Stomach (tissue), 9 donors: ENCODE results near the gene GATM. TPM values are rescaled to one million over a fixed set of nuclear protein-coding genes. Genes with fewer than 3 reads are reported as not detected.
A peak's percentile ranks its signal among the peaks of the same experiment; 100 is the strongest.

Source experiments
- DNase-seq, 2 donors: peaks; one replicate each; pipeline versions ENCODE4 v3.0.0 to v3.0.0-alpha.2; 2013 to 2019
- H3K27ac ChIP-seq, 5 donors: fragments of 200-600 bp in 4 of 5; sonication (generic) in 4 of 5; one replicate each; pipeline ENCODE4 v1.5.1; 2013 to 2019; ENCODE audit warnings: mild to moderate bottlenecking in 1 of 5, moderate library complexity in 1 of 5
- H3K27me3 ChIP-seq, 3 donors: fragments of 200-600 bp; sonication (generic); one replicate each; pipeline ENCODE4 v1.5.1; 2017 to 2019; ENCODE audit warnings: mixed run types in 1 of 3
- H3K36me3 ChIP-seq, 4 donors: fragments of 200-600 bp; sonication (generic); 1 replicate in 3 of 4; 2 replicates in 1 of 4; pipeline ENCODE4 v1.5.1; 2016 to 2019
- H3K4me1 ChIP-seq, 4 donors: fragments of 200-600 bp; sonication (generic); one replicate each; pipeline ENCODE4 v1.5.1; 2016 to 2019
- H3K4me3 ChIP-seq, 4 donors: fragments of 200-600 bp; sonication (generic) in 3 of 4; one replicate each; pipeline ENCODE4 v1.5.1; 2016 to 2019; ENCODE audit warnings: mild to moderate bottlenecking in 1 of 4
- H3K9me3 ChIP-seq, 4 donors: fragments of 200-600 bp; sonication (generic); one replicate each; pipeline ENCODE4 v1.5.1; 2016 to 2019
- CTCF ChIP-seq, 7 experiments: fragments of 450-650 bp in 4 of 7; fragments of 200-600 bp in 3 of 7; sonication (generic) in 3 of 7; IDR thresholded peaks; one replicate each; pipeline ENCODE4 v1.5.1; 2016 to 2019; ENCODE audit warnings: antibody characterized with exemption in 7 of 7, control low read depth in 2 of 7, mild to moderate bottlenecking in 1 of 7
- EP300 ChIP-seq: sonication (generic); formaldehyde crosslinking; IDR thresholded peaks from one replicate; pipeline ENCODE4 v1.6.1; 2017; ENCODE audit warnings: antibody characterized with exemption
- POLR2A ChIP-seq, 4 donors: fragments of 450-650 bp; IDR thresholded peaks; one replicate each; pipeline ENCODE4 v1.6.1; 2016; ENCODE audit warnings: antibody characterized with exemption in 4 of 4, control low read depth in 2 of 4, mild to moderate bottlenecking in 1 of 4, moderate library complexity in 1 of 4
- POLR2AphosphoS5 ChIP-seq, 3 donors: sonication (generic); formaldehyde crosslinking; IDR thresholded peaks; one replicate each; pipeline ENCODE4 v1.6.1; 2016; ENCODE audit warnings: antibody characterized with exemption in 3 of 3
- WGBS, 5 donors: extraction: QIAGEN DNeasy Blood & Tissue Kit in 3 of 5; methylation state at CpG; one replicate each; pipeline versions ENCODE4 v1.1.5 to v1.1.7; 2013 to 2018; 5-methylcytosine and 5-hydroxymethylcytosine counted together
- intact Hi-C: fragments of 100-400 bp; cut with DNase I; formaldehyde crosslinking; loops from one replicate; pipeline ENCODE4 v1.15.1; 2023; ENCODE audit warnings: low total_unique reads
- polyA plus RNA-seq, 3 donors: library from polyadenylated mRNA; stranded (reverse); fragments of 200-250 nt; gene quantifications; one replicate each; pipeline ENCODE4 v1.2.3, GENCODE V29; 2013
- total RNA-seq, 5 donors: library from RNA; depleted of rRNA; stranded (reverse); fragments of >200 nt; gene quantifications; one replicate each; pipeline versions ENCODE4 v1.1.0 to v1.2.3, GENCODE V29; 2014 to 2016
- donor health status: healthy with polysubstance abuse.
- donor health status: Bipolar disorder and iron deficiency.
- donor health status: healthy.

Gene GATM
- total and polyA plus RNA-seq, 8 donors = 22.6 to 110 (median 53.1) TPM

- Histone ChIP-seq H3K27ac (no peak overlapping the region), H3K4me1 (peaks cover 12 to 41% (median 26%) of the 10 kb centered on the region in 4 donors), H3K4me3 (no peak overlapping the region), H3K27me3 (no peaks in the 10 kb centered on the region), H3K9me3 (no peaks in the 10 kb centered on the region), H3K36me3 (peaks cover 39 to 79% (median 77%) of the 10 kb centered on the region in 4 donors)
- DNase-seq = no peak
- WGBS, 5 donors = 91 to 96% (median 92%) methylated on average over 1 of the region's 1 CpG
- intact Hi-C loops = loop anchor here (10.0 kb wide), 1 partner anchor 203 kb away; no protein-coding TSS in a partner anchor
- TF ChIP-seq CTCF (IDR thresholded peaks at IDR 0.05) (no peak), POLR2AphosphoS5 (IDR thresholded peaks at IDR 0.05) (no peak)
Observed at GRCh38 chr15:45407786-45408185, 29.4 kb upstream of the GATM start.

GRCh38 chr15:45402955-45403877, 24.9 kb upstream of the GATM start:
- H3K27me3 ChIP-seq = no peaks in the 10 kb centered on the region
- TF ChIP-seq CTCF (IDR thresholded peaks at IDR 0.05) = no peak
- no peak for TF ChIP-seq POLR2A (IDR thresholded peaks at IDR 0.05)
- TF ChIP-seq EP300 = no peak
- no peak for TF ChIP-seq POLR2AphosphoS5 (IDR thresholded peaks at IDR 0.05)
- H3K4me1 ChIP-seq = peaks cover 12 to 51% (median 33%) of the 10 kb centered on the region in 4 donors
- peak; percentile 42 to 69 for DNase-seq
- peak overlapping the region; percentile 87 to 96 (median 94) for H3K27ac ChIP-seq
- 1 to 4% (median 1%) methylated on average over 10 to 79 of the region's 79 CpGs for WGBS, 5 donors
- no peaks in the 10 kb centered on the region for H3K9me3 ChIP-seq
- peaks cover 10 to 33% (median 31%) of the 10 kb centered on the region in 4 donors for H3K36me3 ChIP-seq
- intact Hi-C loops = loop anchor here (10.0 kb wide), 1 partner anchor 198 kb away; no protein-coding TSS in a partner anchor
- H3K4me3 ChIP-seq = peak overlapping the region; percentile 64 to 98 (median 97)

DNA sequence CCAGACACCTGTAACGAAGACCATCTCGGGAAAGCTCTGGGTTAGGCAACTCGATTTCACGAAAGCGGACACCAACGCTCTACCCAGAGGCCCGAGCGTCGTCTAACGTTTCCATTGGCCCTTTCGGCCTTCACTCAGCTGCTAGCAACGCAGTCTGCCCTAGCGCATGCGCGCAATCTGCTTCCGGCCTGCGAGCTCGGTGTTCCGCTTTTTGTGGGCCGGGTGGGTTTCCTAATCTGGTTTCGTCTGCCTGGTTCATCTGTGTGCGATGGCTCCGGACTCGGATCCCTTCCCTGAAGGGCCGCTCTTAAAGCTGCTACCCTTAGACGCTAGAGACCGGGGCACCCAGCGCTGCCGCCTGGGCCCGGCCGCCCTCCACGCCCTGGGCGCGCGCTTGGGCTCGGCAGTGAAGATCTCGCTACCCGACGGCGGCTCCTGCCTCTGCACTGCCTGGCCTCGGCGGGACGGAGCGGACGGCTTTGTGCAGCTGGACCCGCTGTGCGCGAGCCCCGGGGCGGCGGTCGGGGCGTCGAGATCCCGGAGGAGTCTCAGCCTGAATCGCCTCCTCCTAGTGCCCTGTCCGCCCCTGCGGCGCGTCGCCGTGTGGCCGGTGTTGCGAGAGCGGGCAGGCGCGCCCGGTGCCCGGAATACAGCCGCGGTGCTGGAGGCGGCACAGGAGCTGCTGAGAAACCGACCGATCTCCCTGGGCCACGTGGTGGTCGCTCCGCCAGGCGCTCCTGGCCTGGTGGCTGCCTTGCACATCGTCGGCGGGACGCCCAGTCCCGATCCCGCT, 24.0 kb upstream of the GATM start:
- Histone ChIP-seq H3K27me3 (no peaks in the 10 kb centered on the region), H3K27ac (peak overlapping the region; percentile 87 to 96 (median 94)), H3K4me1 (peaks cover 12 to 51% (median 33%) of the 10 kb centered on the region in 4 donors), H3K4me3 (peak overlapping the region; percentile 64 to 98 (median 97)), H3K9me3 (no peaks in the 10 kb centered on the region), H3K36me3 (peaks cover 6 to 24% (median 22%) of the 10 kb centered on the region in 4 donors)
- DNase-seq = peak; percentile 95 to 99
- 0 to 1% (median 0%) methylated on average over 21 to 84 of the region's 84 CpGs for WGBS, 5 donors
- intact Hi-C loops = loop anchor here (10.0 kb wide), 1 partner anchor 198 kb away; no protein-coding TSS in a partner anchor
- TF ChIP-seq EP300 (no peak), POLR2A (IDR thresholded peaks at IDR 0.05) (peak in 1 of 4 donors; percentile 32), CTCF (IDR thresholded peaks at IDR 0.05) (no peak), POLR2AphosphoS5 (IDR thresholded peaks at IDR 0.05) (peak; percentile 83 to 94 (median 88))

GRCh38 chr15:45401665-45402161, 23.4 kb upstream of the GATM start:
- Histone ChIP-seq H3K36me3 (peaks cover 0 to 18% (median 16%) of the 10 kb centered on the region in 4 donors), H3K27me3 (peaks cover 0 to under 1% (median 0%) of the 10 kb centered on the region in 3 donors), H3K4me3 (peak overlapping the region; percentile 64 to 98 (median 97)), H3K9me3 (no peaks in the 10 kb centered on the region), H3K4me1 (peaks cover 12 to 51% (median 30%) of the 10 kb centered on the region in 4 donors), H3K27ac (peak overlapping the region; percentile 84 to 96 (median 94))
- DNase-seq = no peak
- WGBS, 5 donors = 1 to 4% (median 3%) methylated on average over 11 to 12 of the region's 12 CpGs
- peak in 1 of 4 donors; percentile 36 for TF ChIP-seq POLR2A (IDR thresholded peaks at IDR 0.05)
- TF ChIP-seq EP300 = no peak
- intact Hi-C loops = loop anchor here (10.0 kb wide), 1 partner anchor 197 kb away; no protein-coding TSS in a partner anchor
